GM23248 (cell line): ENCODE data around the gene ERBB4.

Experiments
- EZH2 ChIP-seq: fragments of 200-600 bp; sonication (generic); IDR thresholded peaks from 2 replicates; pipeline ENCODE4 v1.6.1; 2018; ENCODE audit warnings: antibody characterized with exemption, mild to moderate bottlenecking; ENCODE audit not compliant: insufficient read depth, poor library complexity, severe bottlenecking
- EZH2phosphoT487 ChIP-seq: fragments of 200-600 bp; sonication (generic); IDR thresholded peaks from 2 replicates; pipeline ENCODE4 v1.6.1; 2018; ENCODE audit warnings: antibody characterized with exemption, moderate library complexity, mild to moderate bottlenecking, low read depth; ENCODE audit not compliant: insufficient read depth

DNA sequence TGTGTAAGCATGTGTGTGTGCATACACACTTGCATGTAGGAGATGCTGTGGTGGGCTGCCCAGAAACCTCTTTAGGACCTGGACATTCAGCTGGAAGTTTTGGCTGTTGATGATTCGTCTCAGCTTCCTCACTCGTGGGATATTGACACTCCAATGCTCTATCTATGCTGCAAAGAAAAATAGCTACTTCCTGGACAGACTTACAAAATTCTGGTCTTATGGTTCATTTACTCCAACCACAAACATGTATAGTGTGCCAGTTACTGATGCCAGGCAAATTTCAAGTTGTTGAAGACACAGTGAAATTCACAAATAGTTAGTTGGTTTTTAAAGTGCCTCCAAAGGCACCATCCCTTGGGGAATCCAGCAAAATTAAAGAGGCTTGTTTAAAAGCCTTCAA is 1099.6 kb downstream of the ERBB4 start:
- TF ChIP-seq EZH2 (no peak), EZH2phosphoT487 (no peak)
